OCI-LY3 (cell line): ENCODE data around the gene SH3PXD2A.

Experiments
- CTCF ChIP-seq: fragments of 200-600, 300-600 bp; sonication (generic); IDR thresholded peaks from 2 replicates; pipeline ENCODE4 v1.5.1; 2014; ENCODE audit warnings: antibody characterized with exemption, low read length, low read depth
- EZH2phosphoT487 ChIP-seq: fragments of 200-600 bp; shearing (Covaris generic); IDR thresholded peaks from 2 replicates; pipeline ENCODE4 v1.6.1; 2018; ENCODE audit warnings: antibody characterized with exemption, mixed run types, low read depth

- TF ChIP-seq CTCF (no peak), EZH2phosphoT487 (no peak)
Observed at GRCh38 chr10:103720328-103720963, 134.9 kb downstream of the SH3PXD2A start.
